ENCODE data around the gene DUSP22. TPM values are rescaled to one million over a fixed set of nuclear protein-coding genes. Genes with fewer than 3 reads are reported as not detected.

The DUSP22 gene
- polyA plus RNA-seq, 1 of the 3 experiments (the other 2 are of a cell fraction): 6.8 TPM

DNA sequence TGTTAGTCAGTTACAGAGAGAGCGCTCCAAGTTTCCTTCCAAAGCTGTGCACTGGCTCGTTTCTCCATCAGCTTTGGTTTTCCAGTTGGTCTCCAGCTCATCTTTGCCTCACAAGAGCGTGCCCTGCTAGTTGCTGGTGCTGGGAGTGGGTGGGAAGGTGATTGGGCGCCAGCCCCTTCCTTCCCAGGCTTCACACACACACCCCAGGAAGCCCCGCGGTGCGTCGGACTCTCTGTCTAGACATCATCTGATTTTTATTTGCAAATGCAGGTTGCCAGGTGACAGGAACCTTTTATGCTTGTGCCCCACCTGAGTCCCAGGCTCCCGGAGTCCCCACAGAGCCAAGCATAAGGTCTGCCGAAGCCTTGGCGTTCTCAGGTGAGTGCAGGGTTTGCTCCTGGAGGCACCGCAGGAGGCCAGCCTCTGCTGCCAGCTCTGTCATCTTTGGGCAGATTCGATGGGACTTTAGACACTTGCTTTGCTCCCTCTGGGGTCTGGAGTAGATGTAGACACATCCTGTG, 106.3 kb downstream of the DUSP22 start:
- ChIA-PET POLR2A (no interaction called here), CTCF (interaction anchor here (1.8 kb wide), 1 partner anchor 11 kb away, joined by 8 read pairs; no protein-coding TSS in a partner anchor)
- H3K9me2 ChIP-seq: no peaks in the 10 kb centered on the region
- no peaks in the 10 kb centered on the region for H4K20me1 ChIP-seq (ENCODE audit: insufficient read depth)
- TF ChIP-seq, protein P1, sequence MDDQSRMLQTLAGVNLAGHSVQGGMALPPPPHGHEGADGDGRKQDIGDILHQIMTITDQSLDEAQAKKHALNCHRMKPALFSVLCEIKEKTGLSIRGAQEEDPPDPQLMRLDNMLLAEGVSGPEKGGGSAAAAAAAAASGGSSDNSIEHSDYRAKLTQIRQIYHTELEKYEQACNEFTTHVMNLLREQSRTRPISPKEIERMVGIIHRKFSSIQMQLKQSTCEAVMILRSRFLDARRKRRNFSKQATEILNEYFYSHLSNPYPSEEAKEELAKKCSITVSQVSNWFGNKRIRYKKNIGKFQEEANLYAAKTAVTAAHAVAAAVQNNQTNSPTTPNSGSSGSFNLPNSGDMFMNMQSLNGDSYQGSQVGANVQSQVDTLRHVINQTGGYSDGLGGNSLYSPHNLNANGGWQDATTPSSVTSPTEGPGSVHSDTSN (IDR thresholded peaks at IDR 0.05): no peak
- TF ChIP-seq USF1 (IDR thresholded peaks at IDR 0.05; ENCODE audit: borderline replicate concordance, low read depth) (no peak), EP300 (IDR thresholded peaks at IDR 0.05; ENCODE audit: borderline replicate concordance in 1 of 2, low read depth in 1 of 2, low read length in 1 of 2) (no peak), REST (IDR thresholded peaks at IDR 0.05; ENCODE audit: low read depth, low read length) (no peak), IRF3 (IDR thresholded peaks at IDR 0.05; ENCODE audit: low read depth, low read length) (no peak), MAX (IDR thresholded peaks at IDR 0.05; ENCODE audit: low read depth) (no peak), CTCF (IDR thresholded peaks at IDR 0.05) (no peak), FOXJ3 (CRISPR knock-in tag; IDR thresholded peaks at IDR 0.05) (no peak), RXRA (IDR thresholded peaks at IDR 0.05; ENCODE audit: borderline replicate concordance, low read depth) (no peak), CHD2 (IDR thresholded peaks at IDR 0.05; ENCODE audit: low read length, partially characterized antibody) (no peak), MEF2A (IDR thresholded peaks at IDR 0.05; ENCODE audit: borderline replicate concordance, low read depth) (no peak), ZBTB33 (IDR thresholded peaks at IDR 0.05; ENCODE audit: borderline replicate concordance, low read depth) (no peak)
- DNase-seq: no peak
- no peak overlapping the region for H3K4me2 ChIP-seq
- peaks cover 87% of the 10 kb centered on the region for H3K27me3 ChIP-seq (ENCODE audit: insufficient read depth)
- WGBS (ENCODE audit: low lambda C conversion rate): 29% methylated on average over 10 of the region's 13 CpGs
- H3K4me1 ChIP-seq (ENCODE audit: control insufficient read depth in 1 of 2, insufficient read depth in 2 of 2, low read depth in 1 of 2, low read length in 1 of 2): no peaks in the 10 kb centered on the region
- no peak overlapping the region for H2AFZ ChIP-seq (ENCODE audit: low read depth)
- H3F3A ChIP-seq (replicated peaks; ENCODE audit: insufficient read depth): no peaks in the 10 kb centered on the region
- no peak overlapping the region for H3K4me3 ChIP-seq (ENCODE audit: low read depth in 2 of 2, low read length in 1 of 2)
- no peak overlapping the region for H3K9ac ChIP-seq
- H3K9me3 ChIP-seq: no peaks in the 10 kb centered on the region
- no peaks in the 10 kb centered on the region for H3K36me3 ChIP-seq (replicated peaks in 1 of 2; ENCODE audit: control insufficient read depth in 1 of 2, insufficient read depth in 2 of 2, low read length in 1 of 2)
- no peaks in the 10 kb centered on the region for H3K79me2 ChIP-seq (ENCODE audit: insufficient read depth)
- no peak overlapping the region for H3K27ac ChIP-seq (ENCODE audit: low read depth in 2 of 2, low read length in 1 of 2)
